Choroid plexus epithelial cell (primary cell): Measurements from ENCODE around the gene TRAF3IP1.

Experiments
- DNase-seq: peaks from one replicate; pipeline ENCODE4 v3.0.0-alpha.2; 2010; ENCODE audit warnings: low read depth
- H3K4me3 ChIP-seq: 2 replicates; pipeline ENCODE4 v1.5.1; 2011; ENCODE audit warnings: low read depth, mild to moderate bottlenecking, control low read depth, low read length, moderate library complexity
- TF ChIP-seq, protein P1 (sequence below): conservative IDR thresholded peaks from 2 replicates; pipeline ENCODE4 v1.5.1; 2011; ENCODE audit warnings: low read depth, mild to moderate bottlenecking, control low read depth, inconsistent platforms, low read length, moderate library complexity

TRAF3IP1 gene

DNA sequence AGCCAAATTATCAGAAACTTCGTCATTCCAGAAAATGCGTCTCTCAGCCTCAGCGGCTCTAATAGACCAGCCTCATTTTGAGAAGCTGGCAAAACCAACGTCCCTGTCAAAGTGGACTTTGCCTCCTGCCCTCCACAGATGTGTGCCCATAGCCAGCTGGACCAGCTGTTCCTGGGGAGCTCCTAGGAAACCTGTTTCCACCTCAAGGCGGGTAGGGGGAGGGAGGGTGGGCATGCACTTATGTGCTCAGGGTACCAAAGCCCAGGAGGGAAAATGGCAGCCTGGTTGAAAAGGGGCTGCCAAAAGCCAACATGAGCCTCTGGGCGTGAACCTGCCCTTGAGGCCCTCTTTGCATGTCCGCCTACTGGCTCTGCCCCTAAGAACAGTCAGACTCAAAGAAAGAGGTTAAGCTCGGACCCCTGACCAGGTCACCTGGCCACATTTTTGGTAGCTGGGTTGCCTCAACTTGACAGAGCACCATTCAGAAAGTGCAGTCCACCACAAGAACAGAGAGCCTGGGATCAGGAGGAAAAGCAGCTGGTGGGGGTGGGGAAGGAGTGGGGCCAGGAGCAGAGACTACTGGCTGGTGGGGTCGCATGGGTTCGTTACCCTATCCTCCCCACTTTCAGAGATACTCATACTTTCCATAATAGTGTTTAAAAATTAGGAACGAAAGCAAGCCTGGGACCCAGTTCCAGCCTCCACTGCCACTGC, 35.4 kb upstream of the TRAF3IP1 start:
- no peak for DNase-seq
- TF ChIP-seq, protein P1, sequence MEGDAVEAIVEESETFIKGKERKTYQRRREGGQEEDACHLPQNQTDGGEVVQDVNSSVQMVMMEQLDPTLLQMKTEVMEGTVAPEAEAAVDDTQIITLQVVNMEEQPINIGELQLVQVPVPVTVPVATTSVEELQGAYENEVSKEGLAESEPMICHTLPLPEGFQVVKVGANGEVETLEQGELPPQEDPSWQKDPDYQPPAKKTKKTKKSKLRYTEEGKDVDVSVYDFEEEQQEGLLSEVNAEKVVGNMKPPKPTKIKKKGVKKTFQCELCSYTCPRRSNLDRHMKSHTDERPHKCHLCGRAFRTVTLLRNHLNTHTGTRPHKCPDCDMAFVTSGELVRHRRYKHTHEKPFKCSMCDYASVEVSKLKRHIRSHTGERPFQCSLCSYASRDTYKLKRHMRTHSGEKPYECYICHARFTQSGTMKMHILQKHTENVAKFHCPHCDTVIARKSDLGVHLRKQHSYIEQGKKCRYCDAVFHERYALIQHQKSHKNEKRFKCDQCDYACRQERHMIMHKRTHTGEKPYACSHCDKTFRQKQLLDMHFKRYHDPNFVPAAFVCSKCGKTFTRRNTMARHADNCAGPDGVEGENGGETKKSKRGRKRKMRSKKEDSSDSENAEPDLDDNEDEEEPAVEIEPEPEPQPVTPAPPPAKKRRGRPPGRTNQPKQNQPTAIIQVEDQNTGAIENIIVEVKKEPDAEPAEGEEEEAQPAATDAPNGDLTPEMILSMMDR: no peak
- no peak overlapping the region for H3K4me3 ChIP-seq

DNA sequence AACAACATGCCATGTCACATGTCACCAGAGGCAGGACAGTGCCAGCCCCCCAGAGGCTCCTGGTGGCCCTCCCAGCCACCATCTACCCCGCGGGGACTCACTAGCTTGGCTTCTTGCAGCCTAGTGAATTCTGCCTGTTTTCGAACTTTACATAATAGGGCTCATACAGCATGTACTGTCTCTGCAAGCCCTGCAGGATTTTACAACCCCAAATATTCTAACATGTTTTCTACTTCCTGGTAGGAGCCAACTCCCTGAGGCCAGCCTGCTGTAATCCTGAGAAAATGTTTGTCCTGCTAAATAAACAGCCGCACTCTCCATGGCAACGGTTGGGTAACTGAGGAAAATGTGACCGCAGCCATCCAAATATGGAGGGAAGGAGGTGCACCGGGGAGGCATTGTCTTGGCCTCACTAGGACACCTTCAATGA, 34.6 kb upstream of the TRAF3IP1 start:
- DNase-seq: peak; percentile 97
- no peak overlapping the region for H3K4me3 ChIP-seq
- TF ChIP-seq, protein P1: no peak

DNA sequence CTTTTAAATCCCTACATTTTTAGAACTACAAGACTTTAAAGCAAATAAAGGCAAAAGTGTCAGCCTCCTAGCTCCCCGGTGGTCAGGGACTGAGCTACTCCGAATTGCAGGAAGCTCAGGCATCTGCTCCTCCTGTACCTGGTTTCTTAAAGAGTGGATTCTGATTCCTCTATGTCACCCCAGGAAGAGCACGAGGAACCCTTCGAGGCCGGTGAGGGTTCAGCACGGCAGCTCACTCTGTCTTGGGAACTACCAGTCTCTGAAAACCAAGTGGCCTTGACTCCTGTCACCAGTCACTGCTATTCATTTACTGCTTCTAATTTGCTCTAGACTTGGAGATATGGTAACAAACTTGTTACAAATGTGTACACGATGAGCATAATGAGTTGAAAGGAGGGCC, 34.2 kb upstream of the TRAF3IP1 start:
- TF ChIP-seq, protein P1: no peak
- no peak overlapping the region for H3K4me3 ChIP-seq
- DNase-seq: no peak

DNA sequence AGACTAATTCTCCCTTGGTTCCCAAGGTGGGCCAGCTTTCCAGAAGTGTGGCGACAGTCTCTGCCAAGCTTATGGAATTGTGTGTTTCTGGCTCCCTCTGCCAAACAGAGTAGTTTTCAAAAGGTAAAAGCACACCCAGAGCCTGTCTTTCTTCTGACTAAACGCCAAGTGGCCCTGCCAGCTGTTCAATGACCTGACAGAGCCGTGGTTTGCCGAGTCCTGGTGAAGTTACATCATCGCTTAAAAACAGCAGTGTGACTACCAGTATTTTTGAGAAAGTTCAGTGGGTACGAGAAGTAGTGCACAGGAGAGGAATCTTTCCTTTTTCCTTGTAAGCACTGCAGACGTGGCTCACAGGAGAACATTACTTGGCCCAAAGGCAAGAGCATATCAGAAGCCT, 33.8 kb upstream of the TRAF3IP1 start:
- DNase-seq: peak; percentile 91
- no peak overlapping the region for H3K4me3 ChIP-seq
- TF ChIP-seq, protein P1: no peak

DNA sequence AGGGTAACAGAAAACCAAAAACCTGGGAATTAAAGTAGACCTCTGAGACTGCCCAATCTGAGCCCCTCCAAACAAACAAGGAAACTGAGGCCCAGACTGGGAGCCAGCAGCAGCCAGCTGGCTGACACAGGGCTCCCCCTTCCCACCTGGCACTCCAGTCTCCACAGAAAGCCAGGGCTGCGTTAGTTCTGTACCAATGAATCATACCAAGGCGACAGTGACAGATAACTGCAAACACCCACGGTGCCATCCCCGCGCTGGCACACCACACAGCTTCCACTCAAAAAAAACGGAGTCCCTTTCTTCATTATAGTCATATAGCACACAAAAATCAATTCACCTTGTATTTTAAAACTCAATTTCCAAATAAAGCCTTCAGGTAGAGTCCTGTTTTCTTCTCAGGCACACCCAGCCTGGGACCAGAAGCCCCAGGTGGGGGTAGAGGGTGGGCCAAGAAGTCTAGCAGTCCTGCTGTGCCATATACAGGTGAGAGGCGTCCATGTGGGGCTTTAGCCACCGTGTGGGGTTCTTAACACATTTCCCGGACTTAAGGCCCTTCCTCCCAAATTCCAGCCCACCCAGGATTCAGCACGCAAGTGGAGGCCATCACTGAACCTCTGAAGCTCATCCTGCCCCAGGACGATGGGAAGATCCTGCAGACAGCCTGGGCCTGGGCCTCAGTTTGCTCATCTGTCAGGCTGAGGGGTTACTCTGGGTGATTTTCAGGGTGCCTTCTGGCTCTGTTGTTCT, 33.2 kb upstream of the TRAF3IP1 start:
- DNase-seq: no peak
- peak overlapping the region; percentile 80 for H3K4me3 ChIP-seq
- TF ChIP-seq, protein P1: no peak

DNA sequence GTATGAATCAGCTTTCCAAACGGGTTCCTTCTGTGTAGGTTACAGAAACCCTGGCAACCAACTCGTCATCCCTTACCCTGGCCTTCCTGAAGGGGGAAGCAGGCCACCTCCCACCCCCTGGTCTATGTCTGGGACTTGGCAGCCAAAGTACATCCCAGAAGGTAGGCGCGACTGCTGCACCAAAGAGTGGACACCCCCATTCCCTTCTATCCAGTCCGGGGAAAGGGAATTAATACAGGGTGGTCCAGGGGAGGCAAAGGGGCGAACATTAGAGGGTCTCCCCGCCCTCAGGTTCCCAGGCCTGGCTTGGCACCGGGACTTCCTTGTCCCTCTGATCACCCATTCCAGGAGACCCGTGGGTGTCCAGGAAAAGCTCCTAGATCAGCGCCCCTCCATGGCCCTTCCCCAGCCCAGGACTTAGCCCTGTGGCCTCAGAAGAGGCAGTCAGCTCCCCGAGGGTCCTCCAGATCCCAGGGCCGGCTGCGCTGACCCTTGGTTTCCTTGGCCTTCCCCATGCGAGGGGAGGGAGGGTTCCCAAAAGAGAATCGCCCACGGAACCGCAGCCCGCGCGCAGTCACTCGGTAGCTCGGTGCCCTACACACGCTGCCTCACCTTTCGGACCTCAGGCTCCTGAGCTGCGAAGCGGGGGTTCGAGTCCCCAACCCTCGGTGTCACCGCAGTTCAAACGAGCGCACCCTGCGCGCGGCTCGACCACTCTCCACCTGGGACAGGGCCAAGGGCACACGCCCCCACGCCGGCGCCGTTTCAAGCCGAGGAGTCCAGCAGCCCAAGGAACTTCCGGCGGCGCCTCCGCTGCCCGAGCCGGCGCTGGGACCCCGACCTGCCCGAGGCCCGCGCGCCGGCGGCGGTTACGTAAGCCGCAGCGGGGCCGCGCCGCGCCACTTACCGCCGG, 32.3 kb upstream of the TRAF3IP1 start, which contains the start of gene PER2:
PER2 (minus strand) TSS at position 874 of the 913 bp plus-strand sequence. CDS start 10,674 bp downstream, outside the sequence.
- H3K4me3 ChIP-seq: peak within 1 kb of the TSS; percentile 80
- DNase-seq: peak; percentile 88
- TF ChIP-seq, protein P1: peak; percentile 15
